T1000 (cell line): ENCODE results near the gene PRR22.

ENCODE experiments used
- DNase-seq: peaks from one replicate; lab custom pipeline; 2025; ENCODE audit warnings: mixed read lengths; lab: John Stamatoyannopoulos, UW

Gene PRR22

DNA sequence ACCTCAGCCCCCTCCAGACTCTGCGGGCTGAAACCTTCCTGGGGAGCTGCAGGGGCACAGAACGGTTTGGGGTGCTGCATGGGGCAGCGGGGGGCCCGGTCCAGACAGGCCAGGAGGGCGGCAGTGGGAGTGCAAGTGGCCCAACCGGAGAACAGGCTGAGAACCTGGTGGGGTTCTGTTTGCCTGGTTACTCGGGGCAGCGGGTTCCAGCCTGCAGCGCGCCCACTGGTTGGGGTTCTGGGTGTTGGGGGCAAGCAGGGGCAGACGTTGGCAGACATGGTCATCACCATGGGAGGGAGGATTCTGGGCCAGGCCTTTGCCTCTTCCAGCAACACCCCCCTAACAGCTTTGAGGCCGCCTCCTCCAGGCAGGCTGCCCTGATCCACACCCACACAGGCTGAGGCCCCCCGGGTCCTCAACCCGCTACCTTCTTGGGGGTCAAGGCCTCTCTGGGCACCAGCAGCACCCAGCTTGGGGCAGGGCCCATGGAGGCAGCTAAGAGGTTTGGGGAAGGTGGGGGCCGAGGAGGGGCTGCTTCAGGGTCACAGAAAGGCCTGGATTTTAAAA lies at the start of gene PRR22:
TSS of gene PRR22 (minus strand) at position 166 of the 567 bp plus-strand sequence. CDS start at position 80, 86 bp downstream.
- DNase-seq, result no peak

DNA sequence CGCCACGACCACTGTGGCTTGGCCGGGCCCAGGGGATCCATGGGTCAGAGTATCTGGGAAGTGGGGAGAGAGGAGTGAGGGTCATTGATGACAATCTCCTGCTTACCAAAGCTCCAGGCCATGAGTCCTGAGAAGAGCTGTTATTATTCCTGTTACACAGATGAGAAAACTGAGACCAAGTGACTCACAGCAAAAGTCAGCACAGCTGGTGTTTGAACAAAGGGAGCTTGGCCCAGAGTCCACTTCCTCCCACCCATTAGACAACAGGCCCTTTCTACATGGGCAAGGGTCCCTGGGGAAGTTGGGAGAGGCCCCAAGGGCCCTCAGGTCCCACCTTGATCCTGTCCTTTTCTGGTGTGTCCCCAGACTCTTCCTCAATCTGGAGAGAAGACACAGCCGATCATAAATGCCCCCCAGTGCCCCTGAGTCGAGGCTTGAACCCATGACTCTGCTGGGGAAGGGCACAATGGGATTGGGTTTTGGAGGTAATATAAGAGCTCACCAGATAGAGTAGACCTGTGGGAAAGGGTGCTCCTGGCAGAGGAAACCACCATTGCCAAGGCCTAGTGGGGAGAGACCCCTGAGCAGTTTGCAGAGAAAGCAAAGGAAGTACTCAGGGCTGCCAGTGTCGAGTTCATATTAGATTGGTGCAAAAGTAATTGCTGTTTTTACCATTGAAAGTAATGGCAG lies 48.1 kb upstream of the PRR22 start:
- DNase-seq, result no peak

DNA sequence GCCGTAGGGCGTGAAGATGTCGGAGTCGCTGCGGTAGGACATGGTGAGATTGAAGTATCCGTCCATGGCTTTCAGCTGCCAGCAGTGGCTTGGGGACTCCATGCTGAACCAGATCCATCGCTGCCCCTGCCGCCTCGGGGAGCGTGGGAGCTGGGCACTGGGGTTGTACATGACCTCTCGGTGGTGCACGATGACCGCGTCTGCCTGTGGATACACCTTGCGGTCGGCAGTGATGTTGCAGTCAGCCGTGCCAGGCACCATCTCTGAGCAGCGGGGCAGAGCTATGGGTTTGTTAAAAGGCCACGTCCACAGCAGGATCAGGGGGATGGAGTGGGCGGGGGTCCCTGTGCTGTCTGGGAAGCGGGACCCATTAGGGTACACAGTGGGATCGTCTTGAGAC lies 47.5 kb upstream of the PRR22 start:
- DNase-seq, result no peak

DNA sequence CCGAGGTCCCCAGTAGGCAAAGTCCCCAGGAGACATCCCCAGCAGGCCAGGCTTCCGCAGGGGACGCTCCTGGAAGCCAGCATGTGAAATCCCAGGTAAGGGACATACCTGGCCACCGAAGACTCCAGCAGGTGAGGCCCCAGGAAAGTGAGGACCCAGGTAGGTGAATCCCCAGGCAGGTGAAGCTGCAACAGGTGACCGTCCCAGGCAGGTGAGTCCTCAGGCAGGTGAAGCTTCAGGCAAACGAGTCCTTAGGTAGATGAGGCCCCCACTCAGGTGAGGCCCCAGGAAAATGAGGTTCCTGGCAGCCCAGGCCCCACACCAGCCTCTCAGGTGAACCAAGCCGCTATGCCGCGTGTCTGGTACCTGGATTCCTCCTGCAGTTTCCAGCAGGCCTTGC lies 46.6 kb upstream of the PRR22 start:
- DNase-seq, result no peak

GRCh38 chr19:5829567-5830310 lies 45.2 kb upstream of the PRR22 start:
- no peak for DNase-seq

DNA sequence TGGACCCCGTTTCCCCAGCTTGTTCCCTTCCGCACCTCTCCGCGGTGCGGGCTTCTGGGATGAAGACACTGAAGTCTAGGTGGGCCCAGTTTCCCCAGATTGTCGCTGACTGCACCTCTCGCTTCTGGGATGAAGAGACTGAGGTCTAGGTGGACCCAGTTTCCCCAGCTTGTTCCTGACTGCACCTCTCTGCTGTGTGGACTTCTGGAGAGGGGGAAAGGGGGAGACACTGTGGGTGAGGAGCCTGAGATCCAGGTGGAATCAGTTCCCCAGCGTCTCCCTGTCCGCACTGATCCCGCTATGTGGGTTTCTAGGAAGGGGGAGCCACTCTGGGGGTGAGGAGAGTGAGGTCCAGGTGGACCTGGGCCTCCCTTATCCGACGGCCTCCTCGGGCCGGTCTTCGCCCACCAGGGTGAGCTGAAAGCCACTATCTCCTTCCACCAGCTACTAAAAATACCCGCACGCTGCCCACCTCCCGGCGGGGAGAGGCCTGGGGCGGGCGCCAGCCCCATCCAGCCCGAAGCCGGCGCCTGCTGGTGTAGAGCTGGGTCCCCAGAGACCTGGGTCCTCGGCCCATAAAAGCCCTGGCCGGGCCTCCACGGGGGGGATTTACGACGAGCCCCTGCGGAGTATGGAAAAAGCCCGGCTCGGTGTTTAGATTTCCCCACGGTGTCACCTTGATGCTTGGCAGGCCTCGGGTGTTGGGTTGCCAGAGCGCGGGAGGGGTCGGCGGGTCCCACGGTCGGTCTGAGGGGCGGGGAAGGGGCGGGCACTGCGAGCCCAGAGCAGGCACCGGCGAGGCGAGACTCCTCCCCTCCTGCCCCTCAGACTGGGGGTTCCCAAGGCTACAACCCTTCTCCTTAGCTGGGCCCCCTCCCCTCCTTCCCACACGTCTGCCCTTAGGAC lies 44.4 kb upstream of the PRR22 start:
- no peak for DNase-seq

GRCh38 chr19:5827891-5828660 lies 43.5 kb upstream of the PRR22 start:
- DNase-seq, result peak; percentile 94

DNA sequence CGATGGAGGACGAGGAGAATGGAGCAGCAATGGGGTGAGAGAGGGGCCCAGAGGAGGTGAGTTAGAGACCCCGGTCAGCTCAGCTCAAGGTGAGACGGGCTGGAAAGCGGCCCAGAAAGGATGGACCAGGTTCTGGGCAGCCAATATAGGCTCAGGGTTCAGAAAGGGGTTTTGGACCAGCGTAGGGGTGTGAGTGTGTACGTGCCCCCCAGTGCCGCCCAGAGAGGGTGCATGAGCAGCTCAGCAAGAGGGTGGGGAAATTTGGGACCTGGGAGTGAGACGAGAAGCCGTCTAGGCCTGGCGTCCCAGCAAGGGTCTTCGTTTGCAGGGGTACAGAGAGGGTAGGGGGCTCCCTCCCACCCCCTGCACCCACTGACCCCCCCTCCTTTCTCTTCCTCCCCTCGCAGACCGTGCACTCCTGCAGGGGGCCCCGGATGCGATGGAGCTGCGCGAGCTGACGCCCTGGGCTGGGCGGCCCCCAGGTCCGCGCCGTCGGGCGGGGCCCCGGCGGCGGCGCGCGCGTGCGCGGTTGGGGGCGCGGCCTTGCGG lies 42.9 kb upstream of the PRR22 start:
- DNase-seq, result no peak

GRCh38 chr19:5826531-5827341 lies 42.2 kb upstream of the PRR22 start:
- peak; percentile 34 for DNase-seq

DNA sequence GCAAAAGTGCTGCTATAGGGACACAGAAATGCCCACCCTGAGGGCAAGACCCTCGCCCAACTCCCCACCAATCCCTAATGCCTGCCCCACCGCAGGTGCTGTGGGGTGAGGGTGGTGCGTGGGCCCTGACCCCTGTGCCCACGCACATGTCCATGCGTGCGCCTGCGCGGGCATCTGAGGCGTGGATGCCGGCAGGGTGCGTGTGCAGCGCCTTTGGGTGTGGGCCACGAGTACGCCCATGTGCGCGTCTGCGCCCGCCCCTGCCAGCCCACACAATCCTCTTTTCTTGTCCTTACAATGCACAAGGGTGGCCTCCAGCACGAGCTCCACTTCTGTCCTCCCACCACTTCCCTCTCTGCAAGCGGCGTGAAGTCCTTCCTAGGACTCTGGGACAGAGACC lies 40.6 kb upstream of the PRR22 start:
- no peak for DNase-seq

- DNase-seq, result no peak
These were observed 40.2 kb upstream of the PRR22 start for GRCh38 chr19:5824751-5825150.

DNA sequence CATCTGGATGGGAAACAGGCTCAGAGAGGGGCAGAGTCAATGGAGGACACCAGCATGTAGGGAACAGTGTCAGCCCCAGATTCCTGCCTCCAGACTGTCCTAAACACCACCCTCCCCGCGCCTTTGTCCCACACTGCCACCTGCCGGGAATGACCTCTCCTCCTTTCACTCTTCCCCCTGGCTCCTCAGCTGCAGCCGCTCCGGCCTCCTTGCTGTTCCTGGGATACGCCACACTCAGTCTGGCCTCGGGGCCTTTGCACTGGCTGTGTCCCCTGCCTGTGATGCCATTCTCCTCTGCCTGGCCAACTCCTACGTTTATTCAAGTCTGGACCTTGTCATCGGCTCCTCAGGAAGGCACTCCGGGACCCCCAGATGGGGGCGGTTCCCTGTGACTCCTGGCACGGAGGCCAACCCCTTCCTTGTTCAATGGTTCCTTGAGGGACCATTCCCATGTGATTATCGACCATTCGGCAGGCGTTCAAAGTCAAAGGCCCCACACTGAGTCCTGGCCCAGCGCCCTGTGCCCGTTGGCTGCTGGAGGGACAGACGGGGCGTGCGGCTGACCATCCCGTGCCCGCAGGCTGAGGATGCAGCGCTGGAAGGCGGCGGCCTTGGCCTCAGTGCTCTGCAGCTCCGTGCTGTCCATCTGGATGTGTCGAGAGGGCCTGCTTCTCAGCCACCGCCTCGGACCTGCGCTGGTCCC lies 39.2 kb upstream of the PRR22 start:
- DNase-seq, result no peak

GRCh38 chr19:5822181-5822844 lies 37.8 kb upstream of the PRR22 start:
- no peak for DNase-seq

DNA sequence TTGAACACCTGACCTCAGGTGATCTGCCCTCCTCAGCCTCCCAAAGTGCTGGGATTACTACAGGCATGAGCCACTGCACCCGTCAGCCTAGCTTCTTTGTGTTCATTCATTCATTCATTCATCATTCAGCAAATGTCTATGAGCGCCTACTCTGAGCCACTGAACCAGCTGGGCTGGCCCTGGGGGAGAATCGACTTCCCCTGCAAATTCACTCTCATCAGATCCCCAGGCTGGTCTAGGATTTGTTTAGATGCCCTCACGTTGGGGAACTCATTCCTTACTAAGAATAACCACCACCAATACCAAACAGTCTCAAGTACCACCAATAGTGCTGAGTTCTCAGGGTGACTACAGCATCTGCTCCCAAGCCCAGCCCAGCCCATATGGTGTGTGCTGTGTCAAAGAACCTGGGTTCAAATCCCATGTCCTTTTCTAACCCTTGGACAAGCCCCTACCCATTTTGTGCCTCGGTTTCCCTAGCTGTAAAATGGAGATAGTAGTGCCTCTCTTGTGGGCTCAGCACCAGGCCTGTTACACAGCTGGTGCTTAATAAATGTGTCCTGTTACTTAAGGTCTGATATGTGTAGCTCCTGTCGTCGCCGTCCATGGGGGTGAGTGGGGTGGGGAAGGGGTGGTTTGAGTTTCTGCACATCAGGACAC lies 37.1 kb upstream of the PRR22 start:
- DNase-seq, result no peak

DNA sequence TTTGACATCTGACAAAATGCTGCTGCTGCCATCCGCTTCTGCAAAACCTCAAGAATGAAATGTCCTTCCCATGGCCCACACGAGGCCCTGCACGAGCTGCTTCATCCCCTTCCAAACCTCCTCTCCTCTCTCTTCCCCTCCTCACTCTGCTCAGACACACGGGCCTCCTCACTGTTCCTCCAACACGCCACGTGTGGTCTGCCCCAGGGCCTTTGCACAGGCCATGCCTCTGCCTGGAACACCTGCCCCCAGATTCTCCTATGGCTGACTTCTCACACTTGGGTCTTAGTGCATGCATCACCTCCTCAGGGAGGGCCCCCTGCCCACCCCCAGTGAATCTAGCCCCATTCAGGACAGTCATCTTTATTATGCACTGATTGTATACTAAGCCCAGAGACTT lies 36.2 kb upstream of the PRR22 start:
- no peak for DNase-seq

DNA sequence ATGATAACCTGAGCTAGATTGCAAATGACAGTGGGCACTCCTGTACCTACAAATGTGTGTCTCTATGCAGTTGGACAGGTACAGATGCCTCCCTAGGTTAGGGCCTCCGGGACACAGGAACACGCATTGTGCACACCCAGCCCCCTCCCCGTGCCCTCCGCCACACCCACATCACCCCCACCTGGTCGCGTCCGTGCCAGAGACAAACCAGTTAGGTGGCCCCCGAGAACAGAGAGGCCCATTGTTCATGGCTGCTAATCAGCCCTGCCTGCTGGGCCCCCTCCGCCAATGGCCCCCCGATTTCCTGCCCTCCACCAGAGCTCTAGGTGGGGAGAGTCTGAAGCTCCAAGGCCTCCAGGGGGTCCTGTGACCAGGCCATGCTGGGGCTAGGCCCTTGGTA lies 34.0 kb upstream of the PRR22 start:
- no peak for DNase-seq

- no peak for DNase-seq
These were observed 32.7 kb upstream of the PRR22 start for GRCh38 chr19:5817218-5817617.

GRCh38 chr19:5814852-5815246 lies 30.3 kb upstream of the PRR22 start:
- DNase-seq, result no peak
